HTERT RPE-1 (cell line): ENCODE measurements around the gene BTG3.

ENCODE experiments used
- in situ Hi-C: fragments of 300-500 bp; cut with MboI; formaldehyde crosslinking; loops from 4 replicates; pipeline ENCODE4 v1.14.3; 2020; ENCODE audit warnings: low sequenced_read_pairs

Gene BTG3

GRCh38 chr21:17585875-17586450 is 26.7 kb downstream of the BTG3 start:
- in situ Hi-C loops: no loop called here

DNA sequence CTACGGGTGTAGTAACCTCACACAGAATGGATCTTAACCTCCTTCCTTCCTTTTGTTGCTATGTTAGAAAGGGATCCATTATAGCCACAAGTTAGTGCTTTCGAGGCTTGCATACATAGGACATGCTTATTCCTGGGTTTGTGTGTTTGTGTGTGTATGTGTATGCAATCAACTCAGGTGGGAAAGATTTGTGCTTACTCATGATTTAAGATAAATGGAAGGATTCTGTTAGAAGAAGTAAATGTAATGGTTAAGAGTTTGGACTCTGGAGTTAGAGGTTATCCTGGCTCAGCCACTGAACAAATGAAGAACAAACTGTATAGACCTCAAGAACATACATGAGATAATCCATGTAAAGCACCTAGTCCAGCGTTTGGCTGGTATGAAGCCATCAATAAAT is 28.8 kb downstream of the BTG3 start:
- in situ Hi-C loops: no loop called here

GRCh38 chr21:17580319-17580718 is 32.4 kb downstream of the BTG3 start:
- in situ Hi-C loops: no loop called here

GRCh38 chr21:17578876-17579275 is 33.8 kb downstream of the BTG3 start:
- in situ Hi-C loops: no loop called here

DNA sequence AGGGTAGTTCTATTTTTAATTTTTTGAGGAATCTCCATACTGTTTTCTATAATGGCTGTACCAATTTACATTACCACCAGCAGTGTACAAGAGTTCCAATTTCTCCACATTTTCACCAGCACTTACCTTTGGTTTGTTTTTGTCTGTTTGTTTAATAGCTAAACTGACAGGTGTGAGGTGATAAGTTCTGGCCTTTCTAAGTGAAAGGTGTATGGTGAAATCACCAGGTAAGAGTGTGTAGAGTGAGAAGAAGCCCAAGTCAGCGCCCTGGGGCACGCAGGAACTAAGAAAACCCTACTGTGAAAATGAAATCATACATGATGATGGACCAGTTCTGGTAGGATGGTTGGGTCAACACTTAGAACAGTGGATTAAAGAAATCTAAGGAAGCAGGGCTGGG is 34.5 kb downstream of the BTG3 start:
- in situ Hi-C loops: no loop called here

- in situ Hi-C loops: no loop called here
These were observed 35.0 kb downstream of the BTG3 start for GRCh38 chr21:17577701-17578100.

- in situ Hi-C loops: no loop called here
These were observed 36.4 kb downstream of the BTG3 start for GRCh38 chr21:17576080-17576835.

DNA sequence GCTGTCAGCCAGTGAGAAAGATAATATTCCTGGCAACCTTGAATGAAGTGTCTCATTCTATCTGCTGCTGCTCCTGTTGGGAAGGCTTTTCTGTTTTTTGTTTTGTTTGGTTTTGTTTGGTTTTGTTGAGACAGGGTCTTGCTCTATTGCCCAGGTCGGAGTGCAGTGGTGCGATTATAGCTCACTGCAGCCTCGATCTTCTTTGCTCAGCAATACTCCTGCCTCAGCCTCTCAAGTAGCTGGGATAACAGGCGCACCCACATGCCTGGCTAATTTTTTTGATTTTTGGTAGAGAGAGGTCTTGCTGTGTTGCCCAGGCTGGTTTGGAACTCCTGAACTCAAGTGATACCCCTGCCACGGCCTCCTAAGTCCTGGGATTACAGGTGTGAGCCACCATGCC is 37.6 kb downstream of the BTG3 start:
- in situ Hi-C loops: no loop called here

DNA sequence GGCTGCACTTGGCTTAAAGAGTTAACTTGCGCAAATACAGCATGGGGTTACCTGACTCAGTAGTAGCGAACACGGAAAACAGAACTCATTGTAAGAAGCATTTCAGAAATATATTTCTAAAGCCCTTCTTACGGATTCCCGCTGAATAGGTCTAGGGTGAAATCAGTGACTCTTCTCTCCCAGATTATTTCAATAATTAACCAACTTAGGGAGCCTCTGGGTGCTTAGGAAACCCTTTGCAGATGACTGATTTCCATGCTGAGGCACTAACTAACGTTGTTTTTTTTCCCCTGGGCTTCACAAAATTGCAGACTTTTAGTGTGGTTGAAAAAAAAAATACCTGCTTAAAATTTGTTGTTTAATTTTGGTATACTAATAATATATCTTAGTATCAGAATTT is 40.3 kb downstream of the BTG3 start:
- in situ Hi-C loops: no loop called here

GRCh38 chr21:17570786-17571185 is 41.9 kb downstream of the BTG3 start:
- in situ Hi-C loops: no loop called here

- in situ Hi-C loops: no loop called here
These were observed 52.2 kb downstream of the BTG3 start for GRCh38 chr21:17560377-17561025.

DNA sequence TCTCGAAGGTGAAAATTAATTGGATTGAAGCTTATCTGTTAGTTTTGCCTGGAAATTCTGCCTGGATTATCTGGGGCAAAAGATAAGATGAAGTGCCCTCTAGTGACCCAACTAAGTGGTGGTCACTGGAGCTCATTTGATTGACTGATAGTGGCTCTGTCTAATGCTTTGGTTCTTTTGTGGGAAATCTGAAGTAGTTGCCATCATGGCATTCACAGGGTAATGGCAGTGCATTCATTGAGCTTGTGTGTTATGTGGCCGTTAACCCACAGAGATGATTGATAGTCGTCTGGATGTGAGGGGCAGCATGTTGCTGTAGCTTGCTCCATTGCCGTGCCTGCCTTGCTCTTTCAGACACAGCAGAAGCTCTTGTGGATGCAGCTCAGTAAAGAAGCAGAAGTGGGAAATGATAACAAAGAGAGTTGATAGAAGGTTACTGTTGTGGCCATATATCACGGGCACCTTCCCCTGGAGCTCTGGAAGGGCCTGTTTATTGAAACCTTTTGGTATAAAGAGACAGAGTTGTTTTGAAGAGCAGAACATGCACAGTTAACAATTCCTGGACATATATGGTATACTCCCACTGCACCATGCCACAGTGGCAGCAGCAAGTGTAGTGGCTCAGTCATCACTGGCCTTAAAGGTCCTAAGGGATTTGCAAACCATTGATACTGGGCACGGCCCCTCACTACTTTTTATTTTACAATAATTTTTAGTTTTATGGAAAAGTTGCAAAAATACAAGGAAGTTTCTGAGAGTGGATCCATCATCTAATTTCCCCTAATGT is 57.8 kb downstream of the BTG3 start:
- in situ Hi-C loops: no loop called here

DNA sequence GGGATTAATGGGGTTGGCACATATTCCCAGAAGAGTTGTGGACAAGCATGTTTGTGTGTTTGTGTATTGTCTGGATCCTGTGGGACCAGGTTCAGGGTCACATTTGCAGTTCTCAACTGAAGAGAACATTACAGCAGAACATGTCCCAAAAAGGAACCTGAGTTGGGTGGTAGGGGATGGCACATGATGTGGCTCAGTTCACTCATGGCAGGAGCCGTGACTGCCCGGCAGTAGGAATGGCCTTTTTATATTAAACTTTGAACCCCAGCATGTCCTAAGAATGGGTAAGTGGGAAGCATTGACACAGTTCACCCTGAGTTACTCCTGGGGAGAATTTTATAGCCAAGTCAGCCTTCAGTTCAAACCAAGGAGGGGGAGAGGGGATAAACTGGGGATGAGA is 58.6 kb downstream of the BTG3 start:
- in situ Hi-C loops: no loop called here

- in situ Hi-C loops: no loop called here
These were observed 60.3 kb downstream of the BTG3 start for GRCh38 chr21:17552410-17552809.

- in situ Hi-C loops: no loop called here
These were observed 61.9 kb downstream of the BTG3 start for GRCh38 chr21:17550671-17551308.

DNA sequence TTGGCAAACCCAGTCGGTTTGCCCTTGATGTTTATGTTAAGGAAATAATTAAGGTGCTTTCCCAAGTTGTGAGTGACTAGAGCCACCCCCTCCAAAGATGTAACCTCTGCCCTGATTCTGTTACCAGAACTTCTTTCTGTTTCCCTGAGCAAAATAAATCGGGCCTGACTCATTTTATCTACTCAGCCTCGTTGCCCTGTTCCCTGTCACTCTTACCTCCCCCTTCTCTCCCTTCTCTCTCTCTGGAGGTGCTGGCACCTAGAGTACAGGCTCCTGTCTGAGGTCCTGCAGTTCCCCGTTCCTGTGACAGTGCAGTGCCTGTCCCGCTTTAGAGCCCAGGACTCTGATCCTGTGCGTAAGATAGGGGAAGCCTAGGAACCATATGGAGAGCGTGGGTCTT is 64.4 kb downstream of the BTG3 start:
- in situ Hi-C loops: no loop called here

DNA sequence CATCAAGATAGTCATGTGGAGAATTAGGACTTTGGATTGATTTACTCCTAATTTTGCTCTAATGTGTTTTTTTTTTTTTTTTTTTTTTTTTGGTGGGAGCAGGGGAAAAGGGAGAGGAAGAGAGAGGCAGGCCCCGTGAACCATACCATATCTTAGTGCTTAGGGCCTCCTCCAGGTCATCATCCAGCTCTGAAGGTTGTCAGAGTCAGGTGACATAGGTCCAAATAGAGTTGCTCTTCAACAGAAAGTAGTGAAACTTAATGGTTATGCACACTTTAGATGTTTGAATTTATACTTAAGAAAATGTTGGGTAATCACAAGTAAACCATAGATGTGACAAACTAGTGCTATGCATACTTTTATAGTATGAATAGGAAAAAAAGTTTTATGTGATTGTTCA is 67.7 kb downstream of the BTG3 start:
- in situ Hi-C loops: no loop called here
